Activated CD4-positive, CD25-positive, alpha-beta regulatory T cell (primary cell): ENCODE data around the gene DND1.
"Not testable (repeated sequence)": the region's sequence is repeated elsewhere in the genome, so short reads cannot be mapped to it uniquely, and the experiment has no call there.

ENCODE experiments used
- DNase-seq, 4 experiments: peaks; one replicate each; lab custom pipeline; 2025; lab: John Stamatoyannopoulos, UW

DND1 gene

DNA sequence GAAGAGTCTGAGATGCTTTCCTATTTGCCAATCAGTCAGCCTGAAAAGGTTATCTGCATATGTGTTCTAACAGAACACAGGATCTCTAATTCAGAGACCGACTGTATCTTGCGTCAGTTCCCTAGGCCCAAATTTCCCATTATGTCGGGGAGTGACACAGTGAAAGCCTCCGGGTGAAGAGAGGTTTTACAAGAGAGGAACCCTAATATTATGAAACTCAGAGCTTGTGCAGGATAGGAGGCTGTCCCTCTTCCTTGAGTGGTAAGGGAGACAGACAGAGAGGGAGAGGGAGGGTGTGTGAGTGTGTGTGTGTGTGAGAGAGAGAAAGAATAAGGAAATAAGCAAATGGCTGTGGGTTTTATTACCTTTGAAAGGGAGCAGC is 42.3 kb downstream of the DND1 start:
- no peak for DNase-seq

DNA sequence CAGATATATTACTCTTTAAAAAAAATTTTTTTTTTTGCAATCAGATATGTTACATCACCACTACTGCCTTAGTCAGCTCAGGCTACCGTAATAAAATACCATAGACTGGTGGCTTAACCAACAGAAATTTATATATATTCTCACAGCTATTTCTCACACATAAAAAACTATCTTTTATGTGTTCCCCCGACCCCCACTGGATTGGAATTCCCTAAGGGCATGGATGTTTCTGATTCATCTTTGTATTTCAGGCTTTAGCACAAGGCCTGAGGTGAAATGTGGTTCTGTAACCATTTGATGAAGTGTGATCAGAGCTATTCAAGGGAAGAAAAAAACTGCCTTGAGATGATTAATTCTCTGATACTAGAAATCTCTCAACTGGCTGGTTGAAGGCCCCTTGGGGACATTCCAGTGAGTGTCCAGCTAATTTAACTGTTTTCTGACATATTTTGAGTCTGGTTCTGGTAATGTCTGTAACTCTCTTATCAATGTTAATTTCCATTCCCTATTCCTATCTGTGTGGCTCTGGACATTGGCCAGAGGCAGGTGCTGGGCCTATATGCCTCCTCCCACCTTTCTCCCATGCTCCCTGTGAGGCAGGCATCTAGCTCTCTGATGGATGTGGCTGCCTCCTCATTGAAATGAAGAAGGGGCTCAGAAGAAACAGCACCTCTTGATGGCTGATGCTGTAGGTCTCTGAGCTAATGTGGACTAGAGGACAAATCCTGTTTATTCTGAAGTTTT is 42.9 kb downstream of the DND1 start:
- no peak for DNase-seq

DNA sequence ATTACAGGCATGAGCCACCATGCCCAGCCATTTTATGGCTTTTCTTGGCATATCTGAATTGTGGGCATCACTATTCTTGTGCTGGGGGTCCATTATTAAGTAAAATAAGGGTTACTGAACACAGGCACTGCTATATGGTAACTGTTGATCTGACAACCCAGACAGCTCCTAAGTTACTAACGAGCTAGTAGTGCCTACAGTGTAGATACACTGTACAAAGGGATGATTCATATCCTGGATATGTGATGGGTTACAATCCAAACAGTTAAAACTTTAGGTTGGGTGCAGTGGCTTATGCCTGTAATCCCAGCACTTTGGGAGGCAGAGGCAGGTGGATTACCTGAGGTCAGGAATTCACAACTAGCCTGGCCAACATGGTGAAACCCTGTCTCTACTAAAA is 44.7 kb downstream of the DND1 start:
- DNase-seq, result no peak

- DNase-seq, result no peak
Measured at GRCh38 chr5:140627972-140628371, 45.4 kb downstream of the DND1 start.

DNA sequence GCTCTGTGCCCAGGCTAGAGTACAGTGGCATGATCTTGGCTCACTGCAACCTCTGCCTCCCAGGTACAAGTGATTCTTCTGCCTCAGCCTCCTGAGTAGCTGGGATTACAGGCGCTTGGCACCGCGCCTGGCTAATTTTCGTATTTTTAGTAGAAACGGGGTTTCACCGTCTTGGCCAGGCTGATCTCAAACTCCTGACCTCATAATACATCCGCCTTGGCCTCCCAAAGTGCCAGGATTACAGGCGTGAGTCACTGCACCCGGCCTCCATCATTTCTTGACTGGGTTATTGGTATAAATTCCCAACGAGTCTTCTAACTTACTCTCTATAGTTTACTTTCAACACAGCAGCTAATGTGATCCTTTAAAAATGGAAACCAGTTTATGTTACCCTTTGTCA is 48.5 kb downstream of the DND1 start:
- DNase-seq, result not testable (repeated sequence)

- not testable (repeated sequence) for DNase-seq
Measured at GRCh38 chr5:140623061-140623460, 50.3 kb downstream of the DND1 start.

DNA sequence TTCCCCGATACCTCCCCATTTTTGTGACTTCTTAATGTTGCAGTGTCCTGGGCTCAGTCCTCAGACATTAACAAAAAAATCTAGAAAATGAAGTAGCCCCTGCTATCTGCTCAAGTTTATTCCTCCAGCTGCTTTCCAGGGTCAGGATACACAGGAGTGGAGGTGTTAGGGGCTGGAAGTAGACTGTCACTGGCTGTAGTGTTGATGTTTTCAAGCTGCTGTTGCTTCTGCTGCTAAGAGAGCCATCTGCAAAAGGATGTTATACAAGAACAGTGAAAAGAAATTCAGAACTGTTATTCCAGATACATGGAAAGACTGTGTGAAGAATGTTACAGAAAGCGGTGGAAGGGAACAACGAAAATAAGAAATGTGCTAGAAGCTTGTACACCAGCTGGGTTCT is 51.1 kb downstream of the DND1 start:
- no peak for DNase-seq
